Kidney epithelial cell (primary cell): ENCODE measurements around the gene COL17A1. TPM values are rescaled to one million over a fixed set of nuclear protein-coding genes. Genes with fewer than 3 reads are reported as not detected.

ENCODE experiments used
- DNase-seq: peaks from one replicate; pipeline ENCODE4 v3.0.0-alpha.2; 2010; ENCODE audit warnings: low read depth
- H3K27me3 ChIP-seq: 2 replicates; pipeline ENCODE4 v1.6.0; 2011; ENCODE audit warnings: low read length; ENCODE audit not compliant: control insufficient read depth, insufficient read depth
- H3K36me3 ChIP-seq: 2 replicates; pipeline ENCODE4 v1.5.1; 2011; ENCODE audit warnings: low read length; ENCODE audit not compliant: control insufficient read depth, insufficient read depth
- H3K4me3 ChIP-seq: 2 replicates; pipeline ENCODE4 v1.5.1; 2011; ENCODE audit warnings: low read depth, mild to moderate bottlenecking, control low read depth, low read length
- total RNA-seq: library from RNA; depleted of rRNA; stranded (reverse); fragments of >200 nt; gene quantifications from 2 replicates; pipeline ENCODE4 v1.2.3, GENCODE V29; 2015
- TF ChIP-seq, protein P1 (sequence below): IDR thresholded peaks from 2 replicates; pipeline ENCODE4 v1.5.1; 2011; ENCODE audit warnings: mild to moderate bottlenecking, moderate library complexity, low read length, control low read depth, inconsistent platforms; ENCODE audit not compliant: insufficient read depth, poor library complexity, severe bottlenecking

The COL17A1 gene
- total RNA-seq, 1 donor from 2014 or later = 0.33 TPM

DNA sequence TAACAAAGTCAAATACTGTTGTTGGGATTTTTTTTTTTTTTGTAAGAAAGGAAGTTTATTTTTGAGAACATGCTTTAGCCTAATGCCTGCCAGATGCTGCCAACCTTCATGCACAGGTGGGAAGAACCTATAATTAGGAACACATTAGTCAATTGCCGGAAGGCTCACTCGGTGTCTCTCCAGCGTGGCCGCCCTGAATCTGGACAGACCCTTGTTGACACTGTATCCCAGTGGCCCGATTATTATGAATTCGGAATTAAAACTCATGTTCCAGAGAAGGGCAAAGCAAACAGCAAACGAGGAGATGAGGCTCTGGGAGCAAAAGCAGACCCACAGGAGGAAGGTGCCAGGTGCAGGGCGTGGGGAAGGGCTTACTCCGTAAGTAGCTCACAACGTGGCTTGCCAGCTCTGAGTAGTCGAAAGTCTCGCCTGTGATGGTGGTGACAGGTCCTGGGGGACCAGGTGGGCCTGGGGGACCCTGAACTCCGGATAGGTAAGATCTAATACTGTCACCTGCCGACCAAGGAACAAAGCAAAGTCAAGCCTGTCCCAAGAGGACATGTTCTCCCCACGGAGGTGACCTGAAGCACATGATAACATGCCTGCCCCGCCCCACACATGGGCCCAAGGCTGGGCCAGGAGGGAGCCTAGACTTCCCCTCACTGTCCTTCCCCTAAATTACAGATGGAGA lies 48.3 kb downstream of the COL17A1 start:
- Histone ChIP-seq H3K27me3 (no peaks in the 10 kb centered on the region), H3K36me3 (no peaks in the 10 kb centered on the region), H3K4me3 (no peak overlapping the region)
- no peak for DNase-seq
- TF ChIP-seq, protein P1, sequence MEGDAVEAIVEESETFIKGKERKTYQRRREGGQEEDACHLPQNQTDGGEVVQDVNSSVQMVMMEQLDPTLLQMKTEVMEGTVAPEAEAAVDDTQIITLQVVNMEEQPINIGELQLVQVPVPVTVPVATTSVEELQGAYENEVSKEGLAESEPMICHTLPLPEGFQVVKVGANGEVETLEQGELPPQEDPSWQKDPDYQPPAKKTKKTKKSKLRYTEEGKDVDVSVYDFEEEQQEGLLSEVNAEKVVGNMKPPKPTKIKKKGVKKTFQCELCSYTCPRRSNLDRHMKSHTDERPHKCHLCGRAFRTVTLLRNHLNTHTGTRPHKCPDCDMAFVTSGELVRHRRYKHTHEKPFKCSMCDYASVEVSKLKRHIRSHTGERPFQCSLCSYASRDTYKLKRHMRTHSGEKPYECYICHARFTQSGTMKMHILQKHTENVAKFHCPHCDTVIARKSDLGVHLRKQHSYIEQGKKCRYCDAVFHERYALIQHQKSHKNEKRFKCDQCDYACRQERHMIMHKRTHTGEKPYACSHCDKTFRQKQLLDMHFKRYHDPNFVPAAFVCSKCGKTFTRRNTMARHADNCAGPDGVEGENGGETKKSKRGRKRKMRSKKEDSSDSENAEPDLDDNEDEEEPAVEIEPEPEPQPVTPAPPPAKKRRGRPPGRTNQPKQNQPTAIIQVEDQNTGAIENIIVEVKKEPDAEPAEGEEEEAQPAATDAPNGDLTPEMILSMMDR = no peak

DNA sequence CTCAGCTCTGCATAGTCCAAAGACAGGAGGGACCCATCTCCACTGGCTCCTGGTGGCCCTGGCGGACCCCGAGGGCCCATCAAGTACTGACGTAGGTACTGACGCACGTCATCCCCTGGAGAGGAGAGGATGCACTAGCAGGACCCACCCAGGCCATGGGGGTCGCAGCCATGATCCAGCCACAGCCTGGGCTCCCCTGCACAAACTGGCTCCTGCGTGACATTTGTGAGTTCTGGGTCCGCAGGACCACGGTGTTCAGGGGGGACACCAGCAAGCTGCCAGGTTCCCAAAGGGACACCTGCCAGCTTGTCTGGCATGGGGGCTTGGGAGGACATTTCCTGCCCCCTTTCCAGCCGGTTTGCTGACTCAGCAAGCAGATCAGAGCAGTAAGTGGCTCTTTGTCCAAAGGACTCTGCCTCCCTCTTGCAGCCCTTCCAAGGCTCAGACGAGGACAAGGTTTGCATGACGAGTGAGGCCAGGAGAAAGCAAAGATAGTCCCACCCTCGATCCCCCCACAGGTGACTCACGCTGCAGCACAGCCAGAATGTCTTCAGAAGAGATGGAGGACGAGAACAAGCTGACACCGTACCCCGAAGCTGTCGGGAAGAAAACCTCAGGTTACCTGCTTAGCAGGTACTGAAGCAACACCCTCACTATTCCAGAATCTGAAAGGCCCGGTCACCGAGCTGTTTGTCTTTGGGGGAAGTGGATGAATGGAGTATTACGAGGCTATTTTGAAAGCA lies 49.0 kb downstream of the COL17A1 start:
- H3K4me3 ChIP-seq = no peak overlapping the region
- no peaks in the 10 kb centered on the region for H3K36me3 ChIP-seq
- TF ChIP-seq, protein P1 = no peak
- H3K27me3 ChIP-seq = no peaks in the 10 kb centered on the region
- DNase-seq = no peak

GRCh38 chr10:104036069-104036384 lies 49.7 kb downstream of the COL17A1 start:
- Histone ChIP-seq H3K27me3 (no peaks in the 10 kb centered on the region), H3K4me3 (no peak overlapping the region), H3K36me3 (no peaks in the 10 kb centered on the region)
- TF ChIP-seq, protein P1 = no peak
- no peak for DNase-seq

DNA sequence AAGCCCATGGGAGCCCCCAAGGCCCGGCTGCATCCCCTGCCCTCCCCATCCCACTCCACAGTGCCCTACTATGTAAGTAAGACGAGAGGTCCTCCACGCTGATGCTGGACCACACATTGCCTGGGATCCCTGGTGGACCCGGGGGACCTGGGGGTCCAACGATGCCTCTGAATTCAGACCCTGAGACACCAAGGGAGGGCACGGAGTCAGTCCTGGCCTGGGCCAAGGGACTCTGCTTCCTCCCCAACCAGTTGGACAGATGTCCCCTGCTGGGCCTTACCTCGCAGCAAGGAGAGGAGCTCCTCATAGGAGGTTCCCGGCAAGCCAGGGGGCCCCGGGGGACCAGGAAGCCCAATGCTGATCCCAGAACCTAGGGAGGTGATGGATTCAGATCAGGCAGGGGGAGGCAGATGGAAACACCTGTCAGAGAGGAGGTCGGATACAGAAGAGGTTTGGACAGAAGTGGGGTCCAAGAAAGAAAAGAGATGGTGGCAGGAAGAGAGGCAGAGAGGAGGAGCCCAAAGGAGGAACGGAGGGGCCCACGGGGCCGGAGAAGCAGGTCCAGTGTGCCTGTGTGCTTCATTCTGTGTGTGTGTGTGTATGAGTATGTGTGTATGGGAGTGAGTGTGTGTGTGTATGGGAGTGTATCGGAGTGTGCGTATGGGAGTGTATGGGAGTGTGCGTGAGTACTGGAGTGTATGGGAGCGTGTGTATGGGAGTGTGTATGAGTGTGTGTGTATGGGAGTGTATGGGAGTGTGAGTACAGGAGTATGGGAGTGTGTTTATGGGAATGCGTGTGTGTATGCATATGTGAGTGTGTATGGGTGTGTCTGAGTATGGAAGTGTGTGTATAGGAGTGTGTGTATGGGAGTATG lies 50.2 kb downstream of the COL17A1 start:
- TF ChIP-seq, protein P1 = no peak
- DNase-seq = no peak
- H3K36me3 ChIP-seq = no peaks in the 10 kb centered on the region

GRCh38 chr10:104034401-104035193 lies 51.1 kb downstream of the COL17A1 start:
- TF ChIP-seq, protein P1 = no peak
- Histone ChIP-seq H3K36me3 (no peaks in the 10 kb centered on the region), H3K4me3 (no peak overlapping the region), H3K27me3 (no peaks in the 10 kb centered on the region)
- DNase-seq = no peak

More for the DNA sequence above, 50.2 kb downstream of the COL17A1 start:
- no peaks in the 10 kb centered on the region for H3K27me3 ChIP-seq
- H3K4me3 ChIP-seq = no peak overlapping the region
